Neural cell (in vitro differentiated cells): ENCODE measurements around the gene FRMD4B.

Experiments
- CTCF ChIP-seq: fragments of 450-650 bp; IDR thresholded peaks from 2 replicates; pipeline ENCODE4 v1.5.1; 2014; ENCODE audit warnings: antibody characterized with exemption, mild to moderate bottlenecking, moderate library complexity; ENCODE audit not compliant: poor library complexity, severe bottlenecking
- EP300 ChIP-seq: fragments of 450-650 bp; conservative IDR thresholded peaks from 2 replicates; pipeline ENCODE4 v1.6.1; 2014; ENCODE audit warnings: antibody characterized with exemption, mild to moderate bottlenecking, moderate library complexity; ENCODE audit not compliant: poor library complexity, severe bottlenecking
- EZH2 ChIP-seq: fragments of 200-600, 300-800 bp; shearing (Covaris generic), sonication (generic); IDR thresholded peaks from 2 replicates; pipeline ENCODE4 v1.6.1; 2014; ENCODE audit warnings: antibody characterized with exemption, low read length, borderline replicate concordance, mild to moderate bottlenecking; ENCODE audit not compliant: insufficient read depth, poor library complexity, severe bottlenecking
- POLR2AphosphoS5 ChIP-seq: IDR thresholded peaks from 2 replicates; pipeline ENCODE4 v1.6.1; 2012
- REST ChIP-seq: IDR thresholded peaks from 2 replicates; pipeline ENCODE4 v1.6.1; 2012; ENCODE audit warnings: borderline replicate concordance

- TF ChIP-seq CTCF (no peak), EZH2 (no peak), EP300 (no peak), POLR2AphosphoS5 (no peak), REST (no peak)
Observed at GRCh38 chr3:69426291-69426966, 40.5 kb upstream of the FRMD4B start.
